Glomerular visceral epithelial cell (primary cell): Measurements from ENCODE around the gene PRR15L.
A peak's percentile ranks its signal among the peaks of the same experiment; 100 is the strongest.
"Not testable (repeated sequence)": the region's sequence is repeated elsewhere in the genome, so short reads cannot be mapped to it uniquely, and the experiment has no call there.

Source experiments
- DNase-seq: peaks from one replicate; pipeline ENCODE4 v3.0.0-alpha.2; 2016; ENCODE audit errors: extremely low spot score

PRR15L gene

GRCh38 chr17:47957591-47958490, at the start of gene PRR15L:
Gene PRR15L, minus strand, starts transcription at chr17:47957883. Its CDS starts 4,649 bp downstream, at chr17:47953234.
- no peak for DNase-seq

GRCh38 chr17:48006936-48007709, 49.4 kb upstream of the PRR15L start:
- DNase-seq, result no peak

GRCh38 chr17:48004983-48005382, 47.3 kb upstream of the PRR15L start:
- DNase-seq, result no peak

- no peak for DNase-seq
Measured at GRCh38 chr17:48003417-48004151, 45.9 kb upstream of the PRR15L start.

GRCh38 chr17:48002916-48003416, 45.3 kb upstream of the PRR15L start:
- DNase-seq, result peak; percentile 47

GRCh38 chr17:48002266-48002915, 44.7 kb upstream of the PRR15L start:
- DNase-seq, result peak; percentile 82

GRCh38 chr17:48001657-48002056, 44.0 kb upstream of the PRR15L start:
- DNase-seq, result not testable (repeated sequence)

GRCh38 chr17:48001197-48001596, 43.5 kb upstream of the PRR15L start:
- no peak for DNase-seq

- peak; percentile 34 for DNase-seq
Measured at GRCh38 chr17:47999582-47999981, 41.9 kb upstream of the PRR15L start.

GRCh38 chr17:47998044-47998443, 40.4 kb upstream of the PRR15L start:
- DNase-seq, result no peak

GRCh38 chr17:47997586-47997985, 39.9 kb upstream of the PRR15L start:
- no peak for DNase-seq

GRCh38 chr17:47996201-47996600, 38.5 kb upstream of the PRR15L start:
- no peak for DNase-seq

GRCh38 chr17:47995241-47995935, 37.7 kb upstream of the PRR15L start:
- no peak for DNase-seq

- no peak for DNase-seq
Measured at GRCh38 chr17:47994724-47995123, 37.0 kb upstream of the PRR15L start.

GRCh38 chr17:47993964-47994363, 36.3 kb upstream of the PRR15L start:
- no peak for DNase-seq

- DNase-seq, result no peak
Measured at GRCh38 chr17:47993031-47993564, 35.4 kb upstream of the PRR15L start.

- DNase-seq, result no peak
Measured at GRCh38 chr17:47992216-47992615, 34.5 kb upstream of the PRR15L start.

GRCh38 chr17:47990962-47991731, 33.5 kb upstream of the PRR15L start:
- DNase-seq, result no peak

GRCh38 chr17:47989700-47990099, 32.0 kb upstream of the PRR15L start:
- no peak for DNase-seq

- no peak for DNase-seq
Measured at GRCh38 chr17:47989159-47989558, 31.5 kb upstream of the PRR15L start.
